SK-N-SH (cell line): Measurements from ENCODE around the gene BEST1.

ENCODE experiments used
- CTCF ChIP-seq: fragments of 200-600 bp; sonication (generic); IDR thresholded peaks from 2 replicates; pipeline ENCODE4 v1.6.1; 2017; ENCODE audit warnings: antibody characterized with exemption, mild to moderate bottlenecking, moderate library complexity
- EP300 ChIP-seq, 2 experiments: IDR thresholded peaks; 2 replicates each; pipeline versions ENCODE4 v1.4.0 to v1.6.1; 2012; ENCODE audit warnings: borderline replicate concordance in 1 of 2, low read depth in 1 of 2, low read length in 1 of 2
- SIN3A ChIP-seq: IDR thresholded peaks from 2 replicates; pipeline ENCODE4 v1.6.1; 2012; ENCODE audit warnings: low read depth, mild to moderate bottlenecking, low read length, moderate library complexity, borderline replicate concordance
- SMC3 ChIP-seq: IDR thresholded peaks from 2 replicates; pipeline ENCODE4 v1.6.1; 2012; ENCODE audit warnings: low read depth, low read length, improper control_type of control experiment

DNA sequence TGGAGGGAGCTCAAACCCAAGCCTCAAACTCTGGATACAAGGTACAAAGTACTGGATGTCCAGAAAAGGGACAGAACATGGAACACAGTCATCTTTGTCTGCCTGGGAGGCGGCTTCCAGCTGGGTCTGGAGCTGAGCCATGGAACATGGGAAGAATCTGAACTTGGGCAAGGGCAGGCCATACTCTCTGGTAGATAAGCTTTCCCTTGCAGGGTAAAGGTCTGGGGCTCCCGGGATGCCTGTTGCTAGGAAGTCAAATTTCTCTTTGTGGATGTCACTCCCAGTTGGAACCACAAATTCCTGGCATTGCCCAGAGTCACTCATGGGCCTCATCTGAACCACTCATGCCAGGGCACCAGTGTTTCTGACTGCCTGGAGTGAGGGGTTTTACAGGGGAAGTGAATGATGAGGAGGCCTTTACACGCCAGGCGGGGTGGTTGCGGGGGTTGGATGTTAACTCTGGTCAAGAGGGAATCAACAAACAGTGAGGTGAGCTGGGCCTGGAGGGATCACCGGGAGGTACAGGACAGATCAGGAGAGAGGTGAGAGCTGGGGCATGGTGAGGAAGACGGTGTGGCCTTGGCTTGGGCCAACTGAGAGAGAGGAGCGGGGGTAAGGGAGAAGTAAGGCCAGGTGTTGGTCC is 11.5 kb downstream of the BEST1 start:
- TF ChIP-seq SIN3A (no peak), SMC3 (no peak), EP300 (IDR thresholded peaks at IDR 0.05; ENCODE audit: borderline replicate concordance in 1 of 2, low read depth in 1 of 2, low read length in 1 of 2) (no peak), CTCF (no peak)
